IMR-90 (cell line): ENCODE measurements around the gene RXFP4. TPM values are rescaled to one million over a fixed set of nuclear protein-coding genes. Genes with fewer than 3 reads are reported as not detected.
A peak's percentile ranks its signal among the peaks of the same experiment; 100 is the strongest.

Experiments
- ATAC-seq: fragments of 200-7000 bp; cut with Tn5 transposase; 2 replicates; pipeline ENCODE4 v1.9.1; 2020; ENCODE audit warnings: low read depth, mild to moderate bottlenecking, moderate library complexity
- BruUV-seq: library from RNA; stranded (reverse); fragments of 400-500 nt; replicated peaks from 2 replicates; lab custom pipeline; 2021; lab: Mats Ljungman, UMichigan
- CTCF ChIA-PET: fragments of 300-600 bp; formaldehyde crosslinking; extraction: SDS; loops from one replicate; lab custom pipeline; 2021; ENCODE audit warnings: antibody characterized with exemption; lab: Yijun Ruan, JAX
- POLR2A ChIA-PET: fragments of 300-600 bp; sonication (Branson Sonifier 250); formaldehyde crosslinking; loops from one replicate; lab custom pipeline; 2022; ENCODE audit warnings: antibody characterized with exemption; ENCODE audit not compliant: unreplicated experiment; lab: Charles Lee
- DNase-seq: peaks from one replicate; pipeline ENCODE4 v3.0.0; 2013
- H2AFZ ChIP-seq: replicated peaks from 2 replicates; pipeline ENCODE3; 2013; ENCODE audit warnings: low read length, mild to moderate bottlenecking; ENCODE audit not compliant: poor library complexity
- H2AK5ac ChIP-seq: 2 replicates; pipeline ENCODE4 v1.6.1; 2013; ENCODE audit warnings: low read depth, low read length, inconsistent platforms
- H2AK9ac ChIP-seq: replicated peaks from 2 replicates; pipeline ENCODE3; 2013; ENCODE audit warnings: mild to moderate bottlenecking, low read depth, low read length, moderate library complexity; ENCODE audit not compliant: poor library complexity
- H2BK120ac ChIP-seq: 2 replicates; pipeline ENCODE4 v1.6.1; 2013; ENCODE audit warnings: low read depth, low read length, inconsistent platforms
- H2BK15ac ChIP-seq: 3 replicates; pipeline ENCODE4 v1.6.1; 2013; ENCODE audit warnings: low read depth, low read length, inconsistent platforms
- H2BK20ac ChIP-seq: 2 replicates; pipeline ENCODE4 v1.6.1; 2013; ENCODE audit warnings: low read depth, mild to moderate bottlenecking, inconsistent platforms, low read length, moderate library complexity
- H2BK5ac ChIP-seq: 2 replicates; pipeline ENCODE4 v1.6.1; 2013; ENCODE audit warnings: mild to moderate bottlenecking, low read depth, low read length, inconsistent platforms; ENCODE audit not compliant: poor library complexity, severe bottlenecking
- H3K14ac ChIP-seq: replicated peaks from 2 replicates; pipeline ENCODE4 v1.6.1; 2013; ENCODE audit warnings: low read depth, low read length, inconsistent platforms
- H3K18ac ChIP-seq: 2 replicates; pipeline ENCODE4 v1.6.1; 2013; ENCODE audit warnings: low read depth, low read length, control low read depth
- H3K23ac ChIP-seq: 2 replicates; pipeline ENCODE4 v1.6.1; 2013; ENCODE audit warnings: low read depth, low read length, inconsistent platforms
- H3K27ac ChIP-seq: 2 replicates; pipeline ENCODE4 v1.5.1; 2013; ENCODE audit warnings: mild to moderate bottlenecking, control low read depth, low read length; ENCODE audit not compliant: insufficient read depth
- H3K27me3 ChIP-seq: 2 replicates; pipeline ENCODE4 v1.6.1; 2013; ENCODE audit warnings: low read length; ENCODE audit not compliant: control insufficient read depth, insufficient read depth
- H3K36me3 ChIP-seq: 2 replicates; pipeline ENCODE4 v1.6.1; 2013; ENCODE audit warnings: low read length, mixed read lengths; ENCODE audit not compliant: control insufficient read depth, insufficient read depth
- H3K4ac ChIP-seq: 2 replicates; pipeline ENCODE4 v1.6.1; 2013; ENCODE audit warnings: low read depth, low read length, inconsistent platforms
- H3K4me1 ChIP-seq: 2 replicates; pipeline ENCODE4 v1.6.1; 2013; ENCODE audit warnings: low read length, mixed read lengths; ENCODE audit not compliant: control insufficient read depth, insufficient read depth
- H3K4me2 ChIP-seq: 2 replicates; pipeline ENCODE4 v1.6.1; 2013; ENCODE audit warnings: low read depth, mild to moderate bottlenecking, control low read depth, low read length, moderate library complexity
- H3K4me3 ChIP-seq: 2 replicates; pipeline ENCODE4 v1.5.1; 2013; ENCODE audit warnings: low read depth, mild to moderate bottlenecking, control low read depth, low read length, moderate library complexity; ENCODE audit not compliant: insufficient read depth
- H3K56ac ChIP-seq: 2 replicates; pipeline ENCODE4 v1.6.1; 2013; ENCODE audit warnings: low read length, inconsistent platforms; ENCODE audit not compliant: insufficient read depth; ENCODE audit errors: extremely low read depth
- H3K79me1 ChIP-seq, 2 experiments: 2 replicates each; pipeline ENCODE4 v1.6.1; 2013; ENCODE audit warnings: low read length in 2 of 2, inconsistent platforms in 1 of 2, low read depth in 1 of 2
- H3K9ac ChIP-seq: 2 replicates; pipeline ENCODE4 v1.6.1; 2013; ENCODE audit warnings: low read depth, low read length, control low read depth
- H3K9me1 ChIP-seq: 2 replicates; pipeline ENCODE4 v1.6.1; 2013; ENCODE audit warnings: low read length, inconsistent platforms; ENCODE audit not compliant: insufficient read depth
- H3K9me3 ChIP-seq: 2 replicates; pipeline ENCODE4 v1.6.1; 2013; ENCODE audit warnings: low read length; ENCODE audit not compliant: control insufficient read depth, insufficient read depth
- H4K20me1 ChIP-seq: 2 replicates; pipeline ENCODE4 v1.6.1; 2013; ENCODE audit warnings: low read length, inconsistent platforms; ENCODE audit not compliant: insufficient read depth
- H4K5ac ChIP-seq: 2 replicates; pipeline ENCODE4 v1.6.1; 2013; ENCODE audit warnings: mild to moderate bottlenecking, low read depth, low read length, control low read depth
- H4K8ac ChIP-seq, 2 experiments: 2 replicates each; pipeline ENCODE4 v1.6.1; 2013; ENCODE audit warnings: low read depth in 2 of 2, low read length in 2 of 2, control low read depth in 1 of 2, inconsistent platforms in 1 of 2
- H4K91ac ChIP-seq: 2 replicates; pipeline ENCODE4 v1.6.1; 2013; ENCODE audit warnings: low read depth, low read length, inconsistent platforms; ENCODE audit not compliant: insufficient read depth
- MAFK ChIP-seq: IDR thresholded peaks from 2 replicates; pipeline ENCODE4 v1.6.1; 2012; ENCODE audit warnings: low read depth, low read length, improper control_type of control experiment
- MAZ ChIP-seq: IDR thresholded peaks from 2 replicates; pipeline ENCODE4 v1.6.1; 2012; ENCODE audit warnings: low read depth, mild to moderate bottlenecking, low read length, improper control_type of control experiment, moderate library complexity, borderline replicate concordance
- WGBS, 2 experiments: methylation state at CpG; one replicate each; pipeline versions ENCODE4 v1.1.5 to v1.1.7; 2013; ENCODE audit warnings: missing lambda C conversion rate in 2 of 2; ENCODE audit not compliant: insufficient read length in 1 of 2; ENCODE audit errors: extremely low coverage in 2 of 2; 5-methylcytosine and 5-hydroxymethylcytosine counted together
- dilution Hi-C: fragments of 300-500 bp; cut with HindIII; formaldehyde crosslinking; loops from one replicate; pipeline ENCODE4 v1.14.3; 2018; ENCODE audit warnings: low sequenced_read_pairs; ENCODE audit not compliant: unreplicated experiment
- in situ Hi-C: fragments of 300-500 bp; cut with MboI; formaldehyde crosslinking; loops from 3 replicates; pipeline ENCODE4 v1.14.3; 2019; ENCODE audit warnings: low sequenced_read_pairs, inconsistent platforms, mixed read lengths
- intact Hi-C: fragments of 100-400 bp; cut with micrococcal nuclease; formaldehyde crosslinking; loops from 2 replicates; pipeline ENCODE4 v1.10.0; 2022
- polyA plus RNA-seq, 3 experiments: library from polyadenylated mRNA; depleted of rRNA; stranded (reverse); fragments of >200 nt; gene quantifications; 2 replicates each; pipeline ENCODE4 v1.2.3, GENCODE V29; 2012; ENCODE audit warnings: low replicate concordance in 1 of 3
- total RNA-seq: library from RNA; depleted of rRNA; stranded (reverse); fragments of >200 nt; gene quantifications from 2 replicates; pipeline ENCODE4 v1.2.3, GENCODE V29; 2012

Gene RXFP4
- total and polyA plus RNA-seq, 2 of the 4 experiments (the other 2 are of a cell fraction) = not detected

DNA sequence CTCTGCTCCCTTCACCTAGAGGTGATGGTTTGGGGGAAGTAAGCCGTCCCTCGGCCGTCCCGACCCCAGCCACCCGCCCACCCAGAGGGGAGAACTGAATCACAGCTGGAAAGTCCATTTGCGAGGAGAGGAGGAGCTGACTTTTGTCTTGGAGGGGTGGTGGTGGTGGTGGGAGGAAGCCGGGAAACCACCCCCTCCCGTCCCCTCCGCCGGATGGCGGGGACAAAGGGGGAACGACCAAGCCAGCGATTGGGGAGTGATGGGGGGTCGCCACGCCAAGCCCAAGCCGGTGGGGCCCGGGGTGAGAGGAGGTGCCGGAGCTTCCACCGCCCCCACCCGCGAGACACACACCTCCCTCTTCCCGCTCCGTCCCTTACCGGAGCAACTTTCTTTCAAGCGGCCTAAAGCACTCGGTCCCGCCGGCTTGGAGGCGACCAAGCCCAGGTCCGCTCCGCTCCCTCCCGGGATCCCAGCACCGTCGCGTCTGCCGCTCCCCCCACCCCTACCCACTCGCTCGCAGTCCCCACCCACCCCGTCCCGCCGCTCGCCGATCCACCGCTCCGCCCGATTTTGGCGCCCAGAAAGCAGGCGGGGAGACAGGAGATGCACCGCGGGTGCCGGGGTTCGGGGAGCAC, 36.4 kb downstream of the RXFP4 start:
- H3K36me3 ChIP-seq = peaks cover 11% of the 10 kb centered on the region
- H3K27me3 ChIP-seq = no peaks in the 10 kb centered on the region
- H3K23ac ChIP-seq = peak overlapping the region; percentile 97
- no TSS peak for BruUV-seq
- peak overlapping the region; percentile 91 for H3K18ac ChIP-seq
- peak overlapping the region; percentile 73 for H2AK5ac ChIP-seq
- H2BK15ac ChIP-seq = 0 out of 3 replicates have a peak overlapping the region, but pooled peaks have one; percentile 81
- H3K56ac ChIP-seq = peak overlapping the region; percentile 77
- H2AK9ac ChIP-seq = peak overlapping the region; percentile 95
- intact Hi-C loops = loop anchor here (5.0 kb wide), 1 partner anchor 36 kb away; the partner anchor contains the start of gene RXFP4
- peak overlapping the region; percentile 79 for H2AFZ ChIP-seq
- TF ChIP-seq MAFK = no peak
- TF ChIP-seq MAZ = 0 out of 2 replicates have a peak, but pooled peaks have one; percentile 6
- peak overlapping the region; percentile 66 for H2BK120ac ChIP-seq
- peaks cover 48% of the 10 kb centered on the region for H3K4me1 ChIP-seq
- ChIA-PET POLR2A (interaction anchor here (0.6 to 1.4 kb wide), 6 partner anchors 9 to 63 kb away, joined by 3 to 10 read pairs (median 4); no protein-coding TSS in a partner anchor), CTCF (interaction anchor here (1.2 kb wide), 1 partner anchor 12 kb away, joined by 4 read pairs; no protein-coding TSS in a partner anchor)
- 0 out of 2 replicates have a peak overlapping the region, but pooled peaks have one; percentile 50 for H2BK20ac ChIP-seq
- DNase-seq = no peak
- in situ Hi-C loops = no loop called here
- H3K9me3 ChIP-seq = no peaks in the 10 kb centered on the region
- WGBS, 2 experiments = 0% methylated on average over 22 of the region's 52 CpGs; no CpG with 5 or more reads in 1 of the 2 experiments
- peak overlapping the region; percentile 94 for H3K4me3 ChIP-seq
- peak overlapping the region; percentile 99 for H3K27ac ChIP-seq
- peaks cover 10 to 83% of the 10 kb centered on the region in 2 experiments; a peak in 3 of 4 replicates for H3K79me1 ChIP-seq
- dilution Hi-C loops = no loop called here
- peak overlapping the region; percentile 94 for H3K14ac ChIP-seq
- peak overlapping the region; percentile 74 for H4K5ac ChIP-seq
- H4K8ac ChIP-seq = peak overlapping the region; percentile 70 to 82; a peak in 3 of 4 replicates
- H3K9me1 ChIP-seq = peaks cover 40% of the 10 kb centered on the region
- peaks cover 48% of the 10 kb centered on the region for H4K20me1 ChIP-seq
- peak; percentile 19 for ATAC-seq
- peak overlapping the region; percentile 94 for H4K91ac ChIP-seq
- peak overlapping the region; percentile 98 for H3K4me2 ChIP-seq
- H2BK5ac ChIP-seq = peak overlapping the region; percentile 93
- H3K4ac ChIP-seq = peak overlapping the region; percentile 92
- H3K9ac ChIP-seq = peak overlapping the region; percentile 87
